ENCODE results near the gene AJM1.
"Not testable (repeated sequence)": the region's sequence is repeated elsewhere in the genome, so short reads cannot be mapped to it uniquely, and the experiment has no call there.

- not testable (repeated sequence) for TF ChIP-seq CTCF (conservative IDR thresholded peaks at IDR 0.05); EZH2 (IDR thresholded peaks at IDR 0.05; ENCODE audit: low read depth)
Observed at GRCh38 chr9:136843159-136843800, 1.0 kb downstream of the AJM1 start.

All from PC-9 (cell line).